WTC11 (cell line): Measurements from ENCODE around the gene TRPM4. TPM values are rescaled to one million over a fixed set of nuclear protein-coding genes. Genes with fewer than 3 reads are reported as not detected.

Experiments used
- CREM ChIP-seq: sonication (generic); formaldehyde crosslinking; IDR thresholded peaks from 2 replicates; pipeline ENCODE4 v1.8.1; 2022; ENCODE audit warnings: mild to moderate bottlenecking, missing genetic modification reagents, moderate library complexity
- ELF4 ChIP-seq: sonication (generic); formaldehyde crosslinking; IDR thresholded peaks from 2 replicates; pipeline ENCODE4 v1.8.1; 2022; ENCODE audit warnings: low read depth, mild to moderate bottlenecking, moderate library complexity, missing genetic modification reagents
- GRHL2 ChIP-seq: fragments of 250-450 bp; sonication (Bioruptor Pico); IDR thresholded peaks from 2 replicates; pipeline ENCODE4 v1.8.0; 2022; ENCODE audit warnings: mild to moderate bottlenecking, moderate library complexity; ENCODE audit not compliant: insufficient replicate concordance, severe bottlenecking
- HMGA2 ChIP-seq: fragments of 250-450 bp; sonication (Bioruptor Pico); IDR thresholded peaks from 2 replicates; pipeline ENCODE4 v1.4.0; 2021; ENCODE audit warnings: mild to moderate bottlenecking, moderate library complexity
- NR1H2 ChIP-seq: sonication (generic); formaldehyde crosslinking; IDR thresholded peaks from 2 replicates; pipeline ENCODE4 v1.9.0; 2021; ENCODE audit warnings: mild to moderate bottlenecking, moderate library complexity, missing genetic modification reagents
- NR2C2 ChIP-seq: sonication (generic); formaldehyde crosslinking; IDR thresholded peaks from 2 replicates; pipeline ENCODE4 v1.8.0; 2022; ENCODE audit warnings: mild to moderate bottlenecking, missing genetic modification reagents
- NR3C1 ChIP-seq: sonication (generic); formaldehyde crosslinking; conservative IDR thresholded peaks from 2 replicates; pipeline ENCODE4 v1.8.1; 2023; ENCODE audit warnings: low read depth, mild to moderate bottlenecking, missing genetic modification reagents
- RELA ChIP-seq: sonication (generic); formaldehyde crosslinking; IDR thresholded peaks from 2 replicates; pipeline ENCODE4 v1.8.1; 2022; ENCODE audit warnings: missing genetic modification reagents, mild to moderate bottlenecking, borderline replicate concordance
- ZNF121 ChIP-seq: sonication (generic); formaldehyde crosslinking; IDR thresholded peaks from 2 replicates; pipeline ENCODE4 v1.8.0; 2023; ENCODE audit warnings: missing genetic modification reagents
- ZNF232 ChIP-seq: sonication (generic); formaldehyde crosslinking; IDR thresholded peaks from 2 replicates; pipeline ENCODE4 v1.8.0; 2022; ENCODE audit warnings: mild to moderate bottlenecking, missing genetic modification reagents
- ZNF416 ChIP-seq: fragments of 250-450 bp; sonication (Bioruptor Pico); IDR thresholded peaks from 2 replicates; pipeline ENCODE4 v1.9.0; 2021; ENCODE audit warnings: mild to moderate bottlenecking, inconsistent platforms
- total RNA-seq: library from RNA; stranded (reverse); gene quantifications from 3 replicates; pipeline ENCODE4 v1.2.3, GENCODE V29; 2021
- TF ChIP-seq, protein P1 (sequence below): sonication (generic); formaldehyde crosslinking; IDR thresholded peaks from 2 replicates; pipeline ENCODE4 v1.8.0; 2022; ENCODE audit warnings: missing genetic modification reagents
- TF ChIP-seq, protein P2 (sequence below): fragments of 250-450 bp; sonication (Bioruptor Pico); IDR thresholded peaks from 2 replicates; pipeline ENCODE4 v1.9.0; 2021; ENCODE audit warnings: mild to moderate bottlenecking, borderline replicate concordance
- TF ChIP-seq, protein P3 (sequence below): sonication (generic); formaldehyde crosslinking; IDR thresholded peaks from 2 replicates; pipeline ENCODE4 v1.8.1; 2023; ENCODE audit warnings: mild to moderate bottlenecking, missing genetic modification reagents, moderate library complexity
- TF ChIP-seq, protein P4 (sequence below): sonication (generic); formaldehyde crosslinking; conservative IDR thresholded peaks from 2 replicates; pipeline ENCODE4 v1.8.1; 2022; ENCODE audit warnings: mild to moderate bottlenecking, missing genetic modification reagents
- TF ChIP-seq, protein P5 (sequence below): fragments of 250-450 bp; sonication (Bioruptor Pico); IDR thresholded peaks from 2 replicates; pipeline ENCODE4 v2.1.2; 2022; ENCODE audit warnings: mild to moderate bottlenecking, moderate library complexity
- TF ChIP-seq, protein P6 (sequence below): fragments of 250-450 bp; sonication (Bioruptor Pico); IDR thresholded peaks from 2 replicates; pipeline ENCODE4 v1.9.0; 2021; ENCODE audit warnings: moderate library complexity, mild to moderate bottlenecking, inconsistent platforms, borderline replicate concordance
- TF ChIP-seq, protein P7 (sequence below): sonication (generic); formaldehyde crosslinking; IDR thresholded peaks from 2 replicates; pipeline ENCODE4 v1.8.1; 2022; ENCODE audit warnings: low read depth, mild to moderate bottlenecking, moderate library complexity, missing genetic modification reagents, borderline replicate concordance
- TF ChIP-seq, protein P8 (sequence below): sonication (generic); formaldehyde crosslinking; IDR thresholded peaks from 2 replicates; pipeline ENCODE4 v1.8.0; 2023; ENCODE audit warnings: missing genetic modification reagents
- TF ChIP-seq, protein P9 (sequence below): fragments of 250-450 bp; sonication (Bioruptor Pico); IDR thresholded peaks from 2 replicates; pipeline ENCODE4 v1.8.0; 2021; ENCODE audit warnings: mild to moderate bottlenecking

Gene TRPM4
- total RNA-seq, 1 experiment from 2014 or later = 15.5 TPM

DNA sequence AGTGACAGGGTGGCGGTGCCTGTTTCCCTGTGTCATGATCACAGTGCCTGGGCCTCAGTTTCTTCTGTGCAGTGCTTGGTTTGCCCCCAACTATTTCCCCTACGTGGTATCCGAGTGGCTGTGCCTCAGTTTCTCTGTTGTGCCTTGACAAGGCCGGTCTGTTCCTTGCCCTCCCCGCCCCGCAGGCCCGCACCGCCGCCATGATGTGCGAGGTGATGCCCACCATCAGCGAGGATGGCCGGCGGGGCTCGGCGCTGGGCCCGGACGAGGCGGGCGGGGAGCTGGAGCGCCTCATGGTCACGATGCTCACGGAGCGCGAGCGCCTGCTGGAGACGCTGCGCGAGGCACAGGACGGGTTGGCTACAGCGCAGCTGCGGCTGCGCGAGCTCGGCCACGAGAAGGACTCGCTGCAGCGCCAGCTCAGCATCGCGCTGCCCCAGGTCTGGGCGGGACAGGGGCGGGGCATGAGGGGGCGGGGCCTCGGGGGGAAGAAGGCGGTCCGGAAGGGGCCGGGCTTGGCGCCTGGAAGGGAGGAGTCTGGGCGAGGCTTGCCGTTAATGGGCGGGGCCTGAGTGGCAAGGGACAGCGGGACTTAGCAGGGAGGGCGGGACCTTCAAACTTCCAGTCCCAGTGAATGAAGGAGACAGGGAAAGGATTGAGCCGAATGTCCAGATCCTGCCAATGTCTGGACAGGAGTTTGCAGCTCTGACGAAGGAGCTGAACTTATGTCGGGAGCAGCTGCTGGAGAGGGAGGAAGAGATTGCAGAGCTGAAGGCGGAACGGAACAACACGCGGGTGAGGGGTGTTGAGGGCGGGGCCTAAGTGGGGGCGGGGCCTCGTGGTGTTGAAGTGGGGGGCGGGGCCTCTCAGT is 29.7 kb upstream of the TRPM4 start (continued):
- TF ChIP-seq, protein P1, sequence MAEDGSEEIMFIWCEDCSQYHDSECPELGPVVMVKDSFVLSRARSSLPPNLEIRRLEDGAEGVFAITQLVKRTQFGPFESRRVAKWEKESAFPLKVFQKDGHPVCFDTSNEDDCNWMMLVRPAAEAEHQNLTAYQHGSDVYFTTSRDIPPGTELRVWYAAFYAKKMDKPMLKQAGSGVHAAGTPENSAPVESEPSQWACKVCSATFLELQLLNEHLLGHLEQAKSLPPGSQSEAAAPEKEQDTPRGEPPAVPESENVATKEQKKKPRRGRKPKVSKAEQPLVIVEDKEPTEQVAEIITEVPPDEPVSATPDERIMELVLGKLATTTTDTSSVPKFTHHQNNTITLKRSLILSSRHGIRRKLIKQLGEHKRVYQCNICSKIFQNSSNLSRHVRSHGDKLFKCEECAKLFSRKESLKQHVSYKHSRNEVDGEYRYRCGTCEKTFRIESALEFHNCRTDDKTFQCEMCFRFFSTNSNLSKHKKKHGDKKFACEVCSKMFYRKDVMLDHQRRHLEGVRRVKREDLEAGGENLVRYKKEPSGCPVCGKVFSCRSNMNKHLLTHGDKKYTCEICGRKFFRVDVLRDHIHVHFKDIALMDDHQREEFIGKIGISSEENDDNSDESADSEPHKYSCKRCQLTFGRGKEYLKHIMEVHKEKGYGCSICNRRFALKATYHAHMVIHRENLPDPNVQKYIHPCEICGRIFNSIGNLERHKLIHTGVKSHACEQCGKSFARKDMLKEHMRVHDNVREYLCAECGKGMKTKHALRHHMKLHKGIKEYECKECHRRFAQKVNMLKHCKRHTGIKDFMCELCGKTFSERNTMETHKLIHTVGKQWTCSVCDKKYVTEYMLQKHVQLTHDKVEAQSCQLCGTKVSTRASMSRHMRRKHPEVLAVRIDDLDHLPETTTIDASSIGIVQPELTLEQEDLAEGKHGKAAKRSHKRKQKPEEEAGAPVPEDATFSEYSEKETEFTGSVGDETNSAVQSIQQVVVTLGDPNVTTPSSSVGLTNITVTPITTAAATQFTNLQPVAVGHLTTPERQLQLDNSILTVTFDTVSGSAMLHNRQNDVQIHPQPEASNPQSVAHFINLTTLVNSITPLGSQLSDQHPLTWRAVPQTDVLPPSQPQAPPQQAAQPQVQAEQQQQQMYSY = peak; percentile 68
- TF ChIP-seq ELF4 (CRISPR knock-in tag) (0 out of 2 replicates have a peak, but pooled peaks have one; percentile 82), ZNF232 (CRISPR knock-in tag) (peak; percentile 96), RELA (CRISPR knock-in tag) (peak; percentile 48; the same call in 1 of the 2 replicates), NR2C2 (CRISPR knock-in tag) (0 out of 2 replicates have a peak, but pooled peaks have one; percentile 46), HMGA2 (no peak), CREM (CRISPR knock-in tag) (peak; percentile 78; the same call in 1 of the 2 replicates), ZNF121 (CRISPR knock-in tag) (peak; percentile 66; the same call in 1 of the 2 replicates), NR1H2 (CRISPR knock-in tag) (peak; percentile 82), NR3C1 (CRISPR knock-in tag) (no peak), ZNF416 (no peak), GRHL2 (CRISPR knock-in tag) (no peak)
- TF ChIP-seq, protein P2, sequence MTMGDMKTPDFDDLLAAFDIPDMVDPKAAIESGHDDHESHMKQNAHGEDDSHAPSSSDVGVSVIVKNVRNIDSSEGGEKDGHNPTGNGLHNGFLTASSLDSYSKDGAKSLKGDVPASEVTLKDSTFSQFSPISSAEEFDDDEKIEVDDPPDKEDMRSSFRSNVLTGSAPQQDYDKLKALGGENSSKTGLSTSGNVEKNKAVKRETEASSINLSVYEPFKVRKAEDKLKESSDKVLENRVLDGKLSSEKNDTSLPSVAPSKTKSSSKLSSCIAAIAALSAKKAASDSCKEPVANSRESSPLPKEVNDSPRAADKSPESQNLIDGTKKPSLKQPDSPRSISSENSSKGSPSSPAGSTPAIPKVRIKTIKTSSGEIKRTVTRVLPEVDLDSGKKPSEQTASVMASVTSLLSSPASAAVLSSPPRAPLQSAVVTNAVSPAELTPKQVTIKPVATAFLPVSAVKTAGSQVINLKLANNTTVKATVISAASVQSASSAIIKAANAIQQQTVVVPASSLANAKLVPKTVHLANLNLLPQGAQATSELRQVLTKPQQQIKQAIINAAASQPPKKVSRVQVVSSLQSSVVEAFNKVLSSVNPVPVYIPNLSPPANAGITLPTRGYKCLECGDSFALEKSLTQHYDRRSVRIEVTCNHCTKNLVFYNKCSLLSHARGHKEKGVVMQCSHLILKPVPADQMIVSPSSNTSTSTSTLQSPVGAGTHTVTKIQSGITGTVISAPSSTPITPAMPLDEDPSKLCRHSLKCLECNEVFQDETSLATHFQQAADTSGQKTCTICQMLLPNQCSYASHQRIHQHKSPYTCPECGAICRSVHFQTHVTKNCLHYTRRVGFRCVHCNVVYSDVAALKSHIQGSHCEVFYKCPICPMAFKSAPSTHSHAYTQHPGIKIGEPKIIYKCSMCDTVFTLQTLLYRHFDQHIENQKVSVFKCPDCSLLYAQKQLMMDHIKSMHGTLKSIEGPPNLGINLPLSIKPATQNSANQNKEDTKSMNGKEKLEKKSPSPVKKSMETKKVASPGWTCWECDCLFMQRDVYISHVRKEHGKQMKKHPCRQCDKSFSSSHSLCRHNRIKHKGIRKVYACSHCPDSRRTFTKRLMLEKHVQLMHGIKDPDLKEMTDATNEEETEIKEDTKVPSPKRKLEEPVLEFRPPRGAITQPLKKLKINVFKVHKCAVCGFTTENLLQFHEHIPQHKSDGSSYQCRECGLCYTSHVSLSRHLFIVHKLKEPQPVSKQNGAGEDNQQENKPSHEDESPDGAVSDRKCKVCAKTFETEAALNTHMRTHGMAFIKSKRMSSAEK (CRISPR knock-in tag) = peak; percentile 56; the same call in 1 of the 2 replicates
- TF ChIP-seq, protein P3, sequence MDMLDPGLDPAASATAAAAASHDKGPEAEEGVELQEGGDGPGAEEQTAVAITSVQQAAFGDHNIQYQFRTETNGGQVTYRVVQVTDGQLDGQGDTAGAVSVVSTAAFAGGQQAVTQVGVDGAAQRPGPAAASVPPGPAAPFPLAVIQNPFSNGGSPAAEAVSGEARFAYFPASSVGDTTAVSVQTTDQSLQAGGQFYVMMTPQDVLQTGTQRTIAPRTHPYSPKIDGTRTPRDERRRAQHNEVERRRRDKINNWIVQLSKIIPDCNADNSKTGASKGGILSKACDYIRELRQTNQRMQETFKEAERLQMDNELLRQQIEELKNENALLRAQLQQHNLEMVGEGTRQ (CRISPR knock-in tag) = 0 out of 2 replicates have a peak, but pooled peaks have one; percentile 38
- TF ChIP-seq, protein P4, sequence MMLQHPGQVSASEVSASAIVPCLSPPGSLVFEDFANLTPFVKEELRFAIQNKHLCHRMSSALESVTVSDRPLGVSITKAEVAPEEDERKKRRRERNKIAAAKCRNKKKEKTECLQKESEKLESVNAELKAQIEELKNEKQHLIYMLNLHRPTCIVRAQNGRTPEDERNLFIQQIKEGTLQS = peak; percentile 18
- TF ChIP-seq, protein P5, sequence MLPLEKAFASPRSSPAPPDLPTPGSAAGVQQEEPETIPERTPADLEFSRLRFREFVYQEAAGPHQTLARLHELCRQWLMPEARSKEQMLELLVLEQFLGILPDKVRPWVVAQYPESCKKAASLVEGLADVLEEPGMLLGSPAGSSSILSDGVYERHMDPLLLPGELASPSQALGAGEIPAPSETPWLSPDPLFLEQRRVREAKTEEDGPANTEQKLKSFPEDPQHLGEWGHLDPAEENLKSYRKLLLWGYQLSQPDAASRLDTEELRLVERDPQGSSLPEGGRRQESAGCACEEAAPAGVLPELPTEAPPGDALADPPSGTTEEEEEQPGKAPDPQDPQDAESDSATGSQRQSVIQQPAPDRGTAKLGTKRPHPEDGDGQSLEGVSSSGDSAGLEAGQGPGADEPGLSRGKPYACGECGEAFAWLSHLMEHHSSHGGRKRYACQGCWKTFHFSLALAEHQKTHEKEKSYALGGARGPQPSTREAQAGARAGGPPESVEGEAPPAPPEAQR (CRISPR knock-in tag) = no peak
- TF ChIP-seq, protein P6, sequence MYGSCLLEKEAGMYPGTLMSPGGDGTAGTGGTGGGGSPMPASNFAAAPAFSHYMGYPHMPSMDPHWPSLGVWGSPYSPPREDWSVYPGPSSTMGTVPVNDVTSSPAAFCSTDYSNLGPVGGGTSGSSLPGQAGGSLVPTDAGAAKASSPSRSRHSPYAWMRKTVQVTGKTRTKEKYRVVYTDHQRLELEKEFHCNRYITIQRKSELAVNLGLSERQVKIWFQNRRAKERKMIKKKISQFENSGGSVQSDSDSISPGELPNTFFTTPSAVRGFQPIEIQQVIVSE (CRISPR knock-in tag) = no peak
- TF ChIP-seq, protein P7, sequence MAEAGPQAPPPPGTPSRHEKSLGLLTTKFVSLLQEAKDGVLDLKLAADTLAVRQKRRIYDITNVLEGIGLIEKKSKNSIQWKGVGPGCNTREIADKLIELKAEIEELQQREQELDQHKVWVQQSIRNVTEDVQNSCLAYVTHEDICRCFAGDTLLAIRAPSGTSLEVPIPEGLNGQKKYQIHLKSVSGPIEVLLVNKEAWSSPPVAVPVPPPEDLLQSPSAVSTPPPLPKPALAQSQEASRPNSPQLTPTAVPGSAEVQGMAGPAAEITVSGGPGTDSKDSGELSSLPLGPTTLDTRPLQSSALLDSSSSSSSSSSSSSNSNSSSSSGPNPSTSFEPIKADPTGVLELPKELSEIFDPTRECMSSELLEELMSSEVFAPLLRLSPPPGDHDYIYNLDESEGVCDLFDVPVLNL (CRISPR knock-in tag) = no peak
- TF ChIP-seq, protein P8, sequence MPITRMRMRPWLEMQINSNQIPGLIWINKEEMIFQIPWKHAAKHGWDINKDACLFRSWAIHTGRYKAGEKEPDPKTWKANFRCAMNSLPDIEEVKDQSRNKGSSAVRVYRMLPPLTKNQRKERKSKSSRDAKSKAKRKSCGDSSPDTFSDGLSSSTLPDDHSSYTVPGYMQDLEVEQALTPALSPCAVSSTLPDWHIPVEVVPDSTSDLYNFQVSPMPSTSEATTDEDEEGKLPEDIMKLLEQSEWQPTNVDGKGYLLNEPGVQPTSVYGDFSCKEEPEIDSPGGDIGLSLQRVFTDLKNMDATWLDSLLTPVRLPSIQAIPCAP (CRISPR knock-in tag) = peak; percentile 97
- TF ChIP-seq, protein P9, sequence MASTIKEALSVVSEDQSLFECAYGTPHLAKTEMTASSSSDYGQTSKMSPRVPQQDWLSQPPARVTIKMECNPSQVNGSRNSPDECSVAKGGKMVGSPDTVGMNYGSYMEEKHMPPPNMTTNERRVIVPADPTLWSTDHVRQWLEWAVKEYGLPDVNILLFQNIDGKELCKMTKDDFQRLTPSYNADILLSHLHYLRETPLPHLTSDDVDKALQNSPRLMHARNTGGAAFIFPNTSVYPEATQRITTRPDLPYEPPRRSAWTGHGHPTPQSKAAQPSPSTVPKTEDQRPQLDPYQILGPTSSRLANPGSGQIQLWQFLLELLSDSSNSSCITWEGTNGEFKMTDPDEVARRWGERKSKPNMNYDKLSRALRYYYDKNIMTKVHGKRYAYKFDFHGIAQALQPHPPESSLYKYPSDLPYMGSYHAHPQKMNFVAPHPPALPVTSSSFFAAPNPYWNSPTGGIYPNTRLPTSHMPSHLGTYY (CRISPR knock-in tag) = no peak
